ENCODE results near the gene ANGPTL8. TPM values are rescaled to one million over a fixed set of nuclear protein-coding genes. Genes with fewer than 3 reads are reported as not detected.

Gene ANGPTL8
- polyA plus RNA-seq, 2 donors = 0.15 TPM; not detected in 1

GRCh38 chr19:11202488-11203193 lies 36.8 kb upstream of the ANGPTL8 start:
- H3K36me3 ChIP-seq (ENCODE audit: control insufficient read depth in 2 of 2, insufficient read depth in 2 of 2, low read length in 1 of 2) = peaks cover 0 to 8% of the 10 kb centered on the region in 2 donors
- H3K27me3 ChIP-seq (ENCODE audit: control insufficient read depth in 1 of 2, insufficient read depth in 2 of 2, low read length in 2 of 2) = no peaks in the 10 kb centered on the region
- no peaks in the 10 kb centered on the region for H3K4me1 ChIP-seq (ENCODE audit: control insufficient read depth in 2 of 2, insufficient read depth in 2 of 2, low read length in 1 of 2)
- H3K9me3 ChIP-seq (ENCODE audit: control insufficient read depth in 2 of 2, insufficient read depth in 1 of 2, low read depth in 1 of 2, low read length in 1 of 2) = no peaks in the 10 kb centered on the region
- H3K4me3 ChIP-seq (ENCODE audit: low read depth in 1 of 2, low read length in 2 of 2) = no peak overlapping the region
- H3K27ac ChIP-seq (ENCODE audit: low read depth in 2 of 2, low read length in 1 of 2) = peak overlapping the region; percentile 85
- WGBS, 2 donors = 71 to 77% methylated on average over 20 of the region's 20 CpGs

DNA sequence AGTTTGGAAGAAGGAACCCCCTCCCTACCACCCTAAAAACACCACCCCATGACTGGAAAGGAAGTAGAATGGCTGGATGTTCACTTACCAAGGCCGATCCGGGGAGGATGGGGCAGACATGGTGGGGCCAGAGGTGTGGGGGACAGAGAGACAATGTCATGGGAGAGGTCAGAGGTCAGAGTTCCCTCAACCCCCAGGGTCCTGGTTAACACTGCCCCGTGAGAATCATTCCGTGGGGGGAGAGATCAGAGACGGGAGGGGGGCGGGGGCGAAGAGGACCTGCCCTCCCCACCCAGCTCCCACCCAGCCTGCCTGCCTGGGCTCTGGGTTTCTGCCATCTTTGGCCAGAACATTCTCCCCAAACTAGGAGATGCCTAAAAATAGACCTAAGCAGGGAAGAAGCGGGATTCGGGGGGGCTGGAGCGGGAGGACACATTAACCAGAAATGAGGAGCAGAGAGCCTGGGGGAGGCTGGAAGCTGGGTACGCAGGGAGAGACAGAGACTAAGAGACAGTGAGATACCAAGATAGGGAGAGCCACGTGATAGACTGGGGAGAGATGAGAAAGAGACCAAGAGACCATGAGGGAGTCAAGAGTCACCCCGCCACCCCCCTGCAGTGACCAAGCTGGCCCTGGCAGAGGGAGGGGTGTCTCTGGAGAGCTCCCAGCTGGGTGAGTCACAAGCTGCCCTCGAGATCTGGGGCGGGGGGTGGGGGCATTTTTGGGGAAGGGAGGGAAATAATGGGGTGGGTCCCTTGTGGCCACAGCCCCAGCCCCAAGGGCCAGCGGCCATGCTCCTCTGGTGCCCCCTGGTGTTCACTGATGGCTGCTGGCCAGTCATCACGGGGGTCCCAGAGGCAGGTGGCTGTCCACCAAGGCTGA lies 36.0 kb upstream of the ANGPTL8 start:
- WGBS, 2 donors = 45 to 52% methylated on average over 16 to 17 of the region's 17 CpGs
- peaks cover 0 to 8% of the 10 kb centered on the region in 2 donors for H3K36me3 ChIP-seq (ENCODE audit: control insufficient read depth in 2 of 2, insufficient read depth in 2 of 2, low read length in 1 of 2)
- no peaks in the 10 kb centered on the region for H3K9me3 ChIP-seq (ENCODE audit: control insufficient read depth in 2 of 2, insufficient read depth in 1 of 2, low read depth in 1 of 2, low read length in 1 of 2)
- no peaks in the 10 kb centered on the region for H3K27me3 ChIP-seq (ENCODE audit: control insufficient read depth in 1 of 2, insufficient read depth in 2 of 2, low read length in 2 of 2)
- H3K4me3 ChIP-seq (ENCODE audit: low read depth in 1 of 2, low read length in 2 of 2) = no peak overlapping the region
- H3K4me1 ChIP-seq (ENCODE audit: control insufficient read depth in 2 of 2, insufficient read depth in 2 of 2, low read length in 1 of 2) = no peaks in the 10 kb centered on the region
- peak overlapping the region; percentile 85 for H3K27ac ChIP-seq (ENCODE audit: low read depth in 2 of 2, low read length in 1 of 2)

- Histone ChIP-seq H3K27ac (ENCODE audit: low read depth in 2 of 2, low read length in 1 of 2) (peak overlapping the region; percentile 52 to 85), H3K9me3 (ENCODE audit: control insufficient read depth in 2 of 2, insufficient read depth in 1 of 2, low read depth in 1 of 2, low read length in 1 of 2) (no peaks in the 10 kb centered on the region), H3K36me3 (ENCODE audit: control insufficient read depth in 2 of 2, insufficient read depth in 2 of 2, low read length in 1 of 2) (peaks cover 0 to 15% of the 10 kb centered on the region in 2 donors), H3K4me1 (ENCODE audit: control insufficient read depth in 2 of 2, insufficient read depth in 2 of 2, low read length in 1 of 2) (no peaks in the 10 kb centered on the region), H3K27me3 (ENCODE audit: control insufficient read depth in 1 of 2, insufficient read depth in 2 of 2, low read length in 2 of 2) (no peaks in the 10 kb centered on the region), H3K4me3 (ENCODE audit: low read depth in 1 of 2, low read length in 2 of 2) (no peak overlapping the region)
- WGBS, 2 donors = 70 to 80% methylated on average over 9 of the region's 9 CpGs
Measured at GRCh38 chr19:11204076-11204602, 35.3 kb upstream of the ANGPTL8 start.

DNA sequence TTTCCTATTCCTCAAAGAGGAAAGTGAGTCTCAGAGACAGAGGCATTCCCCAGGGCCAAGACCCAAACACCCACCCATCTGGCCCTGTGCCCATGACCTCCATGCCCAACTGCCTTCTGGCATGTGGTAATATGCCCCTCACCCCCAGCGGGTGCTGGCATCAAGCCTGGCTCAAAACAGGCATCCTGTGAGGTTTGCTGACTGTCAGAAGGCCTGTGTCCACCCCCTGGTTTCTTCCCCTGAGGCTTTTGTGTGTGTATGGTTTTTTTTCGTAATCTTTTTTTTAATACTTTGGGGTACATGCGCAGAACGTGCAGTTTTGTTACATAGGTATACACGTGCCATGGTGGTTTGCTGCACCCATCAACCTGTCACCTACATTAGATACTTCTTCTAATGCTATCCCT lies 34.5 kb upstream of the ANGPTL8 start:
- peaks cover 0 to 17% of the 10 kb centered on the region in 2 donors for H3K36me3 ChIP-seq (ENCODE audit: control insufficient read depth in 2 of 2, insufficient read depth in 2 of 2, low read length in 1 of 2)
- H3K4me1 ChIP-seq (ENCODE audit: control insufficient read depth in 2 of 2, insufficient read depth in 2 of 2, low read length in 1 of 2) = no peaks in the 10 kb centered on the region
- H3K27ac ChIP-seq (ENCODE audit: low read depth in 2 of 2, low read length in 1 of 2) = peak overlapping the region in 1 of 2 donors; percentile 23
- H3K9me3 ChIP-seq (ENCODE audit: control insufficient read depth in 2 of 2, insufficient read depth in 1 of 2, low read depth in 1 of 2, low read length in 1 of 2) = no peaks in the 10 kb centered on the region
- WGBS, 2 donors = 46% methylated on average over 5 of the region's 5 CpGs
- H3K4me3 ChIP-seq (ENCODE audit: low read depth in 1 of 2, low read length in 2 of 2) = no peak overlapping the region
- H3K27me3 ChIP-seq (ENCODE audit: control insufficient read depth in 1 of 2, insufficient read depth in 2 of 2, low read length in 2 of 2) = no peaks in the 10 kb centered on the region

GRCh38 chr19:11205939-11206570 lies 33.4 kb upstream of the ANGPTL8 start:
- 77 to 78% methylated on average over 9 of the region's 9 CpGs for WGBS, 2 donors
- no peaks in the 10 kb centered on the region for H3K4me1 ChIP-seq (ENCODE audit: control insufficient read depth in 2 of 2, insufficient read depth in 2 of 2, low read length in 1 of 2)
- no peaks in the 10 kb centered on the region for H3K27me3 ChIP-seq (ENCODE audit: control insufficient read depth in 1 of 2, insufficient read depth in 2 of 2, low read length in 2 of 2)
- H3K27ac ChIP-seq (ENCODE audit: low read depth in 2 of 2, low read length in 1 of 2) = no peak overlapping the region
- peaks cover 0 to 22% of the 10 kb centered on the region in 2 donors for H3K36me3 ChIP-seq (ENCODE audit: control insufficient read depth in 2 of 2, insufficient read depth in 2 of 2, low read length in 1 of 2)
- no peaks in the 10 kb centered on the region for H3K9me3 ChIP-seq (ENCODE audit: control insufficient read depth in 2 of 2, insufficient read depth in 1 of 2, low read depth in 1 of 2, low read length in 1 of 2)
- no peak overlapping the region for H3K4me3 ChIP-seq (ENCODE audit: low read depth in 1 of 2, low read length in 2 of 2)

DNA sequence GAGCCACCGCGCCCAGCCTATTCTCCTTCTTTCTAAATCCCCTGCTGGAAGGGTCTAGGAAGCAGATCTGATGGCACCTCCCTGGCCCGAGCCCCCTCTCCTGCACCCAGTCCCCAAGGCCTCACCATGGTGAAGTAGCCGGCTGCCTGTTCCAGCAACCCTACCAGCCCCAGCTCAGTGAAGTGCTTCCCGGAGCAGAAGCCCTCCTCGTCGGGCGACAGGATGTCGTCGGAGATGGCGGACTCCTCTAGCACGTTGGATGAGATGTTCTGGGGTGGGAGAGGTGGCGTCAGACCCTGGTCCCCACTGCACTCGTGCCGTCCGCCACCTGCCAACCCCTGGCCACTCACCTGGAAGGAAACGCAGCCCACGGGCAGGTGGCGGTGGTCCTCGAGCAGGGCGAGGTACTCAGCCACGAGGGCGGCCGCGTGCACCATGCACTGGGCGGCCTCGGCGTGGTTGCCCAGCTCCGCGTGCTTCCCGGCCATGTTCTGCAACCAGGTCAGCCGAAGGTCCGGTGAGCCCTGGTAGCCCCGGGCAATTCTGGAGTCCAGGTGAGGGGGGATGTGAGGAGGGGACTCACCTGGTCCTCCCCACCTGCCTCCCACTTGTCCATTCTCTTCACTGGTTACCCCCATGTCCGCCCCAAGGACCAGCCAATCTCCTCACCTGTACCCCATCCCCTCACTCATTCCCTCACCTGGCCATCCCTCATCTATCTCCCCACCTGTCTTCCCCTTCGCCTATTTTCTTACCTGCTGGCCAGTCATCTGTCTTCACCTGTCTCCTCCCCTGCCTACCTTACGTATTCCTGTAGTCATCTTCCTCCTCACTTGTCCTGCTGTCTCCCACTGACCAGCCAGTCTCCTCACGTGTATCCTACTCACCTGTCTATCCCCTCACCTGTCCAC lies 30.6 kb upstream of the ANGPTL8 start:
- no peaks in the 10 kb centered on the region for H3K9me3 ChIP-seq (ENCODE audit: control insufficient read depth in 2 of 2, insufficient read depth in 1 of 2, low read depth in 1 of 2, low read length in 1 of 2)
- 85 to 89% methylated on average over 32 to 38 of the region's 38 CpGs for WGBS, 2 donors
- H3K27ac ChIP-seq (ENCODE audit: low read depth in 2 of 2, low read length in 1 of 2) = no peak overlapping the region
- H3K4me3 ChIP-seq (ENCODE audit: low read depth in 1 of 2, low read length in 2 of 2) = no peak overlapping the region
- peaks cover 0 to 31% of the 10 kb centered on the region in 2 donors for H3K36me3 ChIP-seq (ENCODE audit: control insufficient read depth in 2 of 2, insufficient read depth in 2 of 2, low read length in 1 of 2)
- no peaks in the 10 kb centered on the region for H3K4me1 ChIP-seq (ENCODE audit: control insufficient read depth in 2 of 2, insufficient read depth in 2 of 2, low read length in 1 of 2)
- H3K27me3 ChIP-seq (ENCODE audit: control insufficient read depth in 1 of 2, insufficient read depth in 2 of 2, low read length in 2 of 2) = no peaks in the 10 kb centered on the region

DNA sequence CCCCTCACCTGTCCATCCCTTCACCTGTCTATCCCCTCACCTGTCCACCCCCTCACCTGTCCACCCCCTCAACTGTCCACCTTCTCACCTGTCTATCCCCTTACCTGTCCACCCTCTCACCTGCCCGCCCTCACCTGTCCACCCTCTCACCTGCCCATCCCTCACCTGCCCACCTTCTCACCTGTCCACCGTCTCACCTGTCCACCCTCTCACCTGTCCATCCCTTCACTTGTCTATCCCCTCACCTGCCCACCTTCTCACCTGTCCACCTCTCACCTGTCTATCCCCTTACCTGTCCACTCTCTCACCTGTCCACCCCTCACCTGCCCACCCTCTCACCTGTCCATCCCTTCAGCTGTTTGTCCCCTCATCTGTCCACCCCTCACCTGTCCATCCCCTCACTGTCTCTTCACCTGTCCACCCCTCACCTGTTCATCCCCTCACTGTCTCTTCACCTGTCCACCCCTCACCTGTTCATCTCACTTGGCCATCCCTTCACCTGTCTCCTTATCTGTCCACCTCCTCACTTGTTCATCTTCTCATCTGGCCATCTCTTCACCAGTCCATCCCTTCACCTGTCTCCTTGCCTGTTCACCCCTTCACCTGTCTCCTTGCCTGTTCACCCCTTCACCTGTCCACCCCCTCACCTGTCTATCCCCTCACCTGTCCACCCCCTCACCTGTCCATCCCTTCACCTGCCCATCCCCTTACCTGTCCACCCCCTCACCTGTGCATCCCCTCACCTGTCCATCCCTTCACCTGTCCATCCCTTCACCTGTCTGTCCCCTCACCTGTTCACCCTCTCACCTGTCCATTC lies 29.4 kb upstream of the ANGPTL8 start:
- 76 to 83% methylated on average over 2 of the region's 2 CpGs for WGBS, 2 donors
- peak overlapping the region in 1 of 2 donors; percentile 39 for H3K27ac ChIP-seq (ENCODE audit: low read depth in 2 of 2, low read length in 1 of 2)
- no peak overlapping the region for H3K4me3 ChIP-seq (ENCODE audit: low read depth in 1 of 2, low read length in 2 of 2)
- H3K36me3 ChIP-seq (ENCODE audit: control insufficient read depth in 2 of 2, insufficient read depth in 2 of 2, low read length in 1 of 2) = peaks cover 0 to 38% of the 10 kb centered on the region in 2 donors
- H3K4me1 ChIP-seq (ENCODE audit: control insufficient read depth in 2 of 2, insufficient read depth in 2 of 2, low read length in 1 of 2) = no peaks in the 10 kb centered on the region
- no peaks in the 10 kb centered on the region for H3K9me3 ChIP-seq (ENCODE audit: control insufficient read depth in 2 of 2, insufficient read depth in 1 of 2, low read depth in 1 of 2, low read length in 1 of 2)
- H3K27me3 ChIP-seq (ENCODE audit: control insufficient read depth in 1 of 2, insufficient read depth in 2 of 2, low read length in 2 of 2) = no peaks in the 10 kb centered on the region

- no peak overlapping the region for H3K4me3 ChIP-seq (ENCODE audit: low read depth in 1 of 2, low read length in 2 of 2)
- H3K9me3 ChIP-seq (ENCODE audit: control insufficient read depth in 2 of 2, insufficient read depth in 1 of 2, low read depth in 1 of 2, low read length in 1 of 2) = no peaks in the 10 kb centered on the region
- no peak overlapping the region for H3K27ac ChIP-seq (ENCODE audit: low read depth in 2 of 2, low read length in 1 of 2)
- no peaks in the 10 kb centered on the region for H3K4me1 ChIP-seq (ENCODE audit: control insufficient read depth in 2 of 2, insufficient read depth in 2 of 2, low read length in 1 of 2)
- peaks cover 4 to 43% of the 10 kb centered on the region in 2 donors for H3K36me3 ChIP-seq (ENCODE audit: control insufficient read depth in 2 of 2, insufficient read depth in 2 of 2, low read length in 1 of 2)
- H3K27me3 ChIP-seq (ENCODE audit: control insufficient read depth in 1 of 2, insufficient read depth in 2 of 2, low read length in 2 of 2) = no peaks in the 10 kb centered on the region
- 95 to 100% methylated on average over 1 of the region's 1 CpG for WGBS, 2 donors
Measured at GRCh38 chr19:11210656-11210928, 28.8 kb upstream of the ANGPTL8 start.
